ENCODE data around the gene CSAD.

The CSAD gene

DNA sequence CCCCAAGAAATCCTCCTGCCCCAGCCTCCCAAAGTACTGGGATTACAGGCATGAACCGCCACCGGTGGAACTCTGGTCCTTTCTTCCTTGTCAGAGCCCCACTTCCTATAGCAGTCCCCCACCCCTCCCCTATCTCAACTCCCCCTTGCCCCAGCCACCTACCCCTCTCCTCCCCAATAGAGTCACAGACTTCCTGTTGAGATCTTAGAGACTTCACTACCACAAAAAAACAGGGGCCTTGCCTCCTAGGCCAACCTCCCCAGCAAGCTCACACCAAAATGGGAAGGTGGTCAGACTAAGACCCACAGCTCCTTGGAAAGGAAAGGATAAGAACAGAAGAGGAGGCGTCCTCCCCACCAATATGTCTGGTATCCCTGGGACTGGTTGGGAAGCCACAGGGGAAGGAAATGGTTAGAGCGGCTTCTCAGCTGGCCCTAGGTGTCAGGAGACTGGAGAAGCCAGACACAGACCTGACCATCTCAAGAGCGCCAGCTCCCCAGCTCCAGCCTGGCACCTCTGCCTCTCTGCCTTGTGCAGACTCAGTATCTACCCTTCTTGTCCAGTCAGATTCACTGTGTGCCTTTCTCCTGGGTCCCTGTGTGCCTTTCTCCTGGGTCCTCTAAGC is 17.9 kb upstream of the CSAD start:
- DNase-seq, result no peak

DNA sequence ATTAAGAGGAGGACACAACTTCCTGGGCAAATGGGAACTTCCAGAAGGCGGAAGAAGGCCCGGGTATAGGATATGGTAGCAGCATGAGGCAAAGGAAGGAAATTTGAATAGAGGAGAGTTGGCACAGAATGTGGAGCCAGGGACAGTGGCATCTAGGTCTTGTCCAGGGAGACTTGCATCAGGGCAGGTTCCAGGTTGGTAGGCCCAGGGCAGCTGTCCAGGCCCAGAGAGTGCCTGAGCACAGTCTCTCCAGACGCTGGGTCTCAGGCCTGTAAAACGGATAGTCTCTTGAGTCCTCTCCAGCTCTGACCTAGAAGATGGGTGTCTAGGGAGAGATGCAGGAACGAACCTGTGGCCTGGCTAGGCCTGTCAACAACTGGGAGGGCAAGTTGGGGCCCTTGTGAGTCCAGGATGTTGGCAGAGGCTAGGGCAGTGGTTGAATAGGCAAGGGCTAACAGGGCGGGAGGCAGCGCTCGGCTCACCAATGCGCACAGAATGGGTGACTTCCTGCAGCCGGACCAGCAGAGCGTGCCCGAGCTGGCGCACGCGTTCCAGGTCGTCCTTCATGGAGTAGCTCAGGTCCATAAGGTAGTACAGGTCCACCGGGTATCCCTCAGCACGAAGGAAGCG is 16.4 kb upstream of the CSAD start:
- DNase-seq, result no peak

DNA sequence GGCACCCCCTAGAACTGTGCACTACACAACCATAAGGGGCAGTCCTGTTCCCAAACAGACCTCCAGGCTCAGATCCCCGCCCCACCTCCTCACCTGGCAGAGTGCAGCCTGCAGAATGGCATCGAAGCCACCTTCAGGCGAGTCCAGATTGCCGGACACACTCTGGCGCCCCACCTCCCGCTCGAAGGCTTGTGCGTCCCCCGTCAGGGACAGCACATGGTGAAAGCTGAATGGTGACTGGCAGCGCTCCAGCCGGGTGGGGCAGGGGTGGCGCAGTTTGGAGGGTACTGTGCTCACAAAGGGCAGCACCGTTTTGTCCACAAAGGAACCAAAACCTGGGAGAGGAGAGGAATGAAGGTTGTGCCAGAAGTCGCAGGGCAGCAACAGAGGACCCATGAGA is 15.8 kb upstream of the CSAD start:
- no peak for DNase-seq

DNA sequence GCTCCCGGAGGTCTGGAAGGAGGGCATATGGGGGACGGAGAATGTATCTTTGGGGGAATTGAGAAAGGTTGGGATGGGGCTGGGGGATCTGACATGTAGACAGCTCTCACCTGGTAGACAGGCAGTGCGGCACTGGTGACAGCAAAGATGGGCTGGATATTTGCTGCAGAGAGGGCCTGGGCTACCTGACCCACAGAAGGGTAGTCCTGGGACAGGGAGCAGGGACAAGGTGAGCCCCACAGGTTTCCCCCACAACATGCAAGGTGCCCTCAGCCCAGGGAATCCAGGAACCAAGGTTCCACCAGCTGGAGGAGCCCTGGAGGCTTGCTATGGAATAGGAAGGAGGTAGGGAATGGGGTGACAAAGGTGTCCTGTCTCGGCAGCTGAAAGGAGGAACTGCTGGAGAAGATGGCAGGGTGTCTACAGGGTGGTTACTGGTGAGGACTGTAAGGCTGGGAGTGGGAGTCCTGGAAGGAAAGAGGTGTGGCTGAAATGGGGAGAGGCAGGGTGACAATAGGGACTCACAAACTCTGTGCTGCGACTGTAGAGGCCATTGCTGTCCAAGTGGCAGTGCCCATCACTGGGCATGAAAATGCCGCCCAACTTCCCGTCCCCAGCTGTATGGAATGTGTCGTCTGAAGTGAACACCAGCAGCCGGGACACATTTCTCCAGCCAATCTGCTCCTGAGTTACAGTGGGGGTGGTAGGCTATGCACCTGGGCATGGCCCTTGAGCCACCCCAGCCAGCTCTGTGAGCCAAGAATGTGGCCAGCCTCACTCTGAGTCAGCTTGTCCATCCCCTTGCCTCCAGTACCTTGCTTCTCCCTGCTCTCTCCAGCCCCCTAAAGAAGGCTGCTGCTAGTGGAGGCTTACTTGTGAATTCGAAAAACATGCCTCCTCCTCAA is 15.0 kb upstream of the CSAD start:
- DNase-seq, result no peak

DNA sequence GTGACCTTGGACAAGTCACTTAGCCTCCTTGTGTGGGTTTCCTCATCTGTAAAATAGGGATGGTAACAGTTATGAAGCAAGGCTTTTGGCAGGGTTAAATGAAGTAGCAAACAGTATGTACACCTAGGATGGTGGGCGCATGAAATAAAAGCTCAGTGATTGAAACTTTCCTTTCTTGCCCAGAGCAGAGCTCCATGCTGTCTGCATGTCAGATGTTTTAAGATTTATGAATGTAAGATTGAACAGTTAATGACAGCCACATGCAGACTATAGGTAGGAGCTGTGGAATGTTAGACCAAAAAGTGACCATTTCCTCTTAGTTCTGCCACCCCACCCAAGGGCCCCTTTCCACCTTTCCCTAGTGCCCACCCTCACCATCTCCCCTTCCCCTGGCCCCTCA is 14.2 kb upstream of the CSAD start:
- DNase-seq, result no peak

DNA sequence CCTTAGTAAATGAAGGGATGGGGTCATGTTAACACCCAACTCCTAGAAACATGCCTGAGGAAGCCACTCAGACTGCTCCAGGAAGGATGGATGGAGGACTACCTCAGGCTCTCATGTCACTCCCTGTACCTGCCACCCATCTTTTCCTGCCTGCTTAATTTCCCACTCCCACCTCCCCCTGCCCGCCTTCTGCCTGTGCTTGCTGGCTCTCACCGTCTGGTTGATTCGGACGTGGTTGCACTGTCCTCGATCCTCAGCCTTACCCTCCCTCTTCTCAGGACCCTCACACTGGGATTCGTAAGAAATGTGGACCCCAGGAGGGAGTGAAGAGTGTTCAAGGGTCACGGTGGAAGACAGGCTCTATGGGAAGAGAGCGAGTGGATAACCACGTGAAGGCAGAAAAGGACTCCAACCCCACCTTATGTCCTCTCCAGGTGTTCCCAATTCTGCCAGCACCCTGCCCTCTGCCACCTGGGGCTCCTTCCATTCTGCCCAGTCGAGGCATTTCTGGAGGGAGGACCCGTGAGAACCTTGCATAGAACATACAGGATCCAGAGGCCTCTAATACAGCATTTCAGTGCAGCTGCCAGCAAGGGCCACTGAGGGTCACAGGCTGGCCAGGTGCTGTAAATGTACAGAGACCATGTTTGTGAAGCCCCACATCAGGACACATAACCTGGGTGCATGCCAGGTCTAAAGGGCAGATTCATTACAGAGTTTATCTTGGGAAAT is 13.4 kb upstream of the CSAD start:
- DNase-seq, result no peak

DNA sequence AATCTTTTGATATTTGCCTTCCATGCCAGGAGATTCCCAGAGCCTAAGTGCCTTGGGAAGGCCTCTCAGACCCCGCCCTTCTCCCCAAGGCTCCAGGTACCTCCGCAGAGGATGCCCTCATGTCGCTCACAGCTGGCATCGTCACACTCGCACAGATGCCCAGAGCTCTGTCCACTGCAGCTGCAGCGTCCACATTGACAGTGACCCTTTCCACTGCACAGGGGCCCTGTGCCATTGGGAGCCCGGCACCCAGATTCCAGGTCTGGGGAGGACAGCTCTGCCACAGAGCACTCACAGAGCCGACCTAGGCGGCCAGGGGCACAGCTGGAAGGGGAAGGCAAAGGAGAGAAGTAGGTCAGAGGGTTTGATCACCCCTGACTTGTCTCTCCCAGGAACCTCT is 12.3 kb upstream of the CSAD start:
- no peak for DNase-seq

DNA sequence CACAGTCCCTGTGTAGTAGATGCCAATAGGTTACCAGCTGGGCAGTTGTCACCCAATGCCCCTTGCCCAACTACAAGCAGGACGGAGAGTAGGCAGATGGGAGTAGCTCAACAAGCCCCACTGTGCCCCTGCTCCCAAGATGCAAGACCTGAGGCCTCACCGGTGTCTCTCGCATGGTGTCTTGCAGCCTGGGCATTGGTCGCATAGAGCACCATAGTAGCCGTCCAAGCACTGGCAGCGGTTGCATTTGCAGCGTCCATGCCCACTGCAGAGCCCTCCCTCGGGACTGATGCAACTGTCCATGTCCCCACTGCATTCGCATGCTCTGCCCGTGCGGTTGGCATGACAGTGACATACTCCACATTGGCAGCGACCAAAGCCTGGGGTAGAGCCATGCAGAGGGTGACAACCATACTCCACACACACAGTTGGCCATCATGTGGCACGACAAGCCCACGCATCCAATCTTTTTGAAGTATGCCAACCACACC is 11.9 kb upstream of the CSAD start:
- DNase-seq, result no peak

DNA sequence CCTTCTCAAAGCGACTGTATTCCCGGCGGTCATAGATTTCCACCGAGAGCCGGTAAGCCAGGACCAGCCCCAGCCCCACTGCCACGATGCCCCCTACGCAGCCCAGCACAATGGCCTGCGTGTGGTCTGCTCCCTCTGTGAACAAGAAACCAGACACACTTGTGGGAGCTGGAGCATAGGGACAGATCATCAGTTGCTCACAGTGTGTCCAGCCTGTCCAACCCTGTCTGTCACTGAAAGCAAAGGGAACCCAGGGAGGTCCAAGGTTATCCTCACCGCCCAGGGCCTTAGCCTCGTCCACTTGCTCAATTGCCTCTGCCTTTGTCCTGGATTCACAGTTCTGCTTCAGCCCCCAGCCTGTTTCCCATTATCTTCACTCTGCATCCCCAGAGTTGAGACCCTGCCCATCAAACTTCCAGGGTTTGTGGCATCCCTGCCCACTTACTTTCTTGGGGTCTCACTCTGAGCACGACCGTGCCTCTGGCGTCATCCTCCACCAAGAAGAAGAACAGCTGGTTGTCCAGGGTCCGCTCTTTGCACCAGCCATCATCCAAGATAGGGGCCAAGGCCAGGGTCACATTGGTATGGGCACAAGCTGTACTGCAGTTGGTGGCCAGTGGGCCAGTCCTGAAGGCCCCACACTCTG is 11.3 kb upstream of the CSAD start:
- no peak for DNase-seq

DNA sequence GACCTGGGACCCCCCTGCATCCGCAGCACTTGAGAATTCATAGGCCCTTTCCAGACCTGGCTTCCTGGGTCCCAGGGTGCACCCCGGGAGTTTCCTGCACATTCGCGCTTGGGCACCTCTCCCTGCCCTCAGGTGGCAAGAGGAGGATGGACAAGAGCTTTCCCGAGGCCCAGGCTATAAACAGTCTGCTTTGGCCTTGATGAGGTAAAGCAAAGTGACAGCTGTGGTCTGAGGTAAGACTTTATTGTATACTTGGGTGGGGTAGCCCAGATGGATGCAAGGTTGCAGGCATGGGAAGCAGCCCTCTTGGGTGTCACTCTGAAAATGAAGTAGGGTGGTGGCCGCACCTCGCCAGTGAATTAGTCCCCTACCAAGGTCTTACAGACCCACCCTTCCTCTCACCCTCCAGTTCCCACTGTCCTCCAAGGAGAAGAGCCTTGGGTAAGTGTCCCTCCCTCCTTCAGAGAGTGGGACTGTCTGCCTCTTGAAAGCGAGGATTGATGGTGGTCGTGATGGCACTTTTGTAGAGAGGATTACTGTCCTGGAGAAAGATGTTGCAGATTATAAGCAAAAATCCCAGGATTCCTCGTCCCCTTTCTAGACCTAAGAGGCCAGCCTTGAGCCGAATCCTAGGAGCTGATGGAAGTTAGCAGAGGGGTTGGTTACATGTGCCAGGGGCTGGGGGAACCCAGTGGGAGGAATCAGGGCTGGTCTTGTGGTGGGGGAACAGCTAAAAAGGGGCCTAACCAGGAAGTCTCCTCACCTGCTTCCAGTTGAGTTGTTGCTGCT is 10.6 kb upstream of the CSAD start:
- DNase-seq, result no peak

DNA sequence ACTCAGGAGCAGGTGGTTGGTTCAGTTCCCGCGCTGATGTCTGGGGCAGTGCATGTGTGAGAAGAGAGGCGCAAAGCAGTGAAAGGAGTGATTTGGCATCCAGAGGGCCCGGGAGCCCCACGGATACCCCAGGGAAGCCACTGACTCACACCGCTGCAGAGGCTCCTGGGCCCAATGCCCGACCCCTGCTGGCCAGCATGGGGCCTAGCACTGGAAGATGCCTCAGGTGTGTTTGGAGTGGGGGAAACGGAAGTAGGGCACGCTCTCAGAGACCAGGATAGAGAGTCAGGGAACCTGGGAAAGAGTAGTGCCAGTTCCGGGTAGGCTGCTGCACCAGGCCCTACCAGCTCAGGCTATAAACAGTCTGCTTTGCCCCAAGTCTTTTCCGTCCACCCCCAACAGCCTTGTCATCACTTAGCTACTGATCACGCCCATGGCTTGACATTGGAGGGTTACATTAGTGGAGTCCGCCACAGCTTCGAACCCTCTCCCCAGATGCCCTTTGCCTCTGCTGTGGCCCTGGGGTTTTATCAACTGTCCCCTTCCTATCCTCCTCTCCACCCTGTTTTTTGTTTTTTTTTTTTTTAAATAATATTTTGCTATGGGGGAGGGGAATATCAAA is 9.5 kb upstream of the CSAD start:
- peak; percentile 63 for DNase-seq

DNA sequence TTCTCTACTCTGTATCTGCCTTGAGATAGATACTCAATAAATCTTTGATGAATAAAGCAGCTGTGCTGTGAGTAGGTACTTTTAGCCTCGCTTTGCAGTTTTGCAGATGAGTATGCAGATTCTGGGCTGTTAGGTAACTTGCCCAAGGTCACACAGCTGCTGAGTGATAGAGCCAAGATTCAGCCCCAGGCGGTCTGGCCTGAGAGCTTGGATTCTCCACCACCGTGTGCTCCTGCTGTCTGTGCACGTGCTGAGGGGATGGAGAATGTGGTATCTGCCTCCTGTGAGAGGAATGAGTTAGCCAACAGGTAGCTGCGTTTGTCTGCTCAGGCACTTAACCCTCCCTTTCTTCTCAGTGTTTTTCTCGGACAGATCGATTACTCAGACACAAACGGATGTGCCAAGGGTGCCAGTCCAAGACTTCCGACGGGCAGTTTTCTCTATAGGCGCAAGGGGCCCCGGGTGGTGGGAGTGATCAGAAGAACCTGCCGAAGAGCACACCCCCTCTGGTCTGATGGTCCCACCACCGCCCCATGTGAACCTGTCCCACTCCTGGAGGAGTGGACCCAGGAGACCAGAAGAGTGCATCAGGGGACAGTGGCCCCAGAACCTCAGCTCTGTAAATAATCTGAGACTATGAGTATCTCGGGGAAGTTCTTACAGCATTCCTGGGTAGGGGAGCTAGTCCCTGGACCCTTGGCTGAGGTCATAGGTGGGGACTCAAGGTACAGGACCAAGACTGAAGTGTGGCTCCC is 6.6 kb upstream of the CSAD start:
- no peak for DNase-seq

DNA sequence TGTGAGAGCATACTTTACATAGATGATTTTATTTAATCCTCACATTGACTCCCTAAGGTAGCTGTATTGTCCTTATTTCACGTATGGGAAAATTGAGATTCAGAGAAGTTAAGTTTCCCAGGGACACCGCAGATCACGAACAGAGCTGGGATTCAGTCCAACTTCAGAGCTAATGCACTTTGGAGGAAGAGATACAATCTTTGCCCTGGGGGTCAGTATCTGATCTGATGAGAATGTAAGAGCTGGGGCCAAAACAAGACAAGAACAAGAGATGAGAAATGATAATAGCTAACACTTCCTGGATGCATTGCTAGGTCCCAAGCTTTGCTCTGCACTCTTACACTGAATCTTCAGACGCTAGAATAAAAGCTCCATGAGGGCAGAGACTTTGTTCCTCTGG is 6.0 kb upstream of the CSAD start:
- no peak for DNase-seq

DNA sequence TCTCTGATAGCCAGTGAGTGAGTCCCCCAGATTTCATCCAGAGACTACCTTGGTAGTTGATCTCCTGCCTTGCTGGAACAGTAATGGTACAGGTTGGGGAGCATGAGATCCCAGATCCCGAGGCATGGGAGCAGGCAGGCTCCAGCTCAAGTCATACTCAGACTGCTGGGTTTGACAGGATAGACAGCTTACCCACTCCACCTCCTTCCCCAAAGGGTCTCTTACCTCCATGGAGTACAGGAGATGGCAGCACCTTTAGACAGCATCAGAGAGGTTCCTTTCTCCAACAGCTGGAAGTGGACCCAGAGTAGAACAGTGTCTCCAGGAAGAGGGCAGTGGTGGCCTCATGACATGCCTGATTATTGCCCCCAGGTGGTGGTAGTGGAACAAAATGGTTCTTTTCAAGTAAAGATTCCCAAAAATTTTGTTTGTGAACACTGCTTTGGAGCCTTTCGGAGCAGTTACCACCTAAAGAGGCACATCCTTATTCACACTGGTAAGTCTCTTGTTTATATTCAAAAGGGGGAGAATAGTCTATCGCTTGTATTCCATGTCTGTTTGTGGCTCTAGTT is 4.9 kb upstream of the CSAD start:
- DNase-seq, result no peak

DNA sequence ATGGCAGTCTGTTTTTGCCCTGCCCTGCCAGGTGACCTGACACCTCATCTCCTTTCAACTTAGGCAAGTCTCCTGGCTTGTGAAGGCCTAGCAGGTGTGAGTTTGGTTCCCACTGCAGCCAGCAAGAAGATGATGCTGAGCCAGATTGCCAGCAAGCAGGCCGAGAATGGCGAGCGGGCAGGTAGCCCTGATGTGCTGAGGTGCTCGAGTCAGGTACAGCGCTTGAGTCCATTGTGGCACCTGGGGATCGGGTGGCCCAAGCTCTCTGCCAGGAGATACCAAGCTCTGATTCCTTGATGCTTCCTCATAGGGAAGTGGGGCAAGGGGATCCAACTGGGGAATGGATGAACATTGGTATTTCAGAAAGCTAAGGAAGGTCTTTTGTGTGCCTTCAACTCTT is 4.1 kb upstream of the CSAD start:
- no peak for DNase-seq

DNA sequence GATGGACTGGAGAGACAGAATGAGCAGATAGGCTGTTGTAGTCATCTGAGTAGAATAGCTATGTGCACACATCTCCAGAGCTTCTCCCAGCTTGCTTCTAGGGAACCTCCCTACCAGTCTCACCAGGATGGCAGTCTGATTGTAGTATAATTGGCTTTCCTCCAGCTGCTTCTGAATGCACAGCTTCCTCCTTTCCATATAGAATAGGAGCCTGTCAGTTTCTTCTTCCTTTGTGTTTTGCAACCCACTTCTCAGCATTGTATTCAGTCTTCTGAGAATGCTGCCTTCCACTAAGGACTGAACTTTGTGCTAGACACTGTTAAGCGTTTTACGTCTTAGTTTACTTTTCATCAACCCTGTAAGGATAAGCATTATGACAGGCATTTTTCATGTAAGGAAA is 2.2 kb upstream of the CSAD start:
- no peak for DNase-seq

DNA sequence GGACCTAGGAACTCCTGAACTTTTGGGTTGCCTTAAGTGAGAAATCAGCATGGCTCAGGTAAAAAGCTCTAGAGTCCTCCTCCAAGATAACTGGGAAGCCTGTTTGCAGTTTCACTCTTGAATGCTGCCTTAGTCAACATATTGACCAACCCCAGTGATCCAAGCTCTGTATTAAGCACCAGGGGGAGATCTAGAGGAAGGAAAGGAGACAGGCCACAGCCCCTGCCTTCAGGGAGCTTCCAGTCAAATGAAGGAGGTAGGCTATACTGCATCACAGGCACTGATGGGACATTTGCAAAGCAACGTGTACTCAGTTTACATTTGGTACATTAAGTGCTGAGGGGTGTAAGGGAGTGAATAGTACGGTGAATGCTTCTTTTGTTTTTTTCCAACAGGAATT is 1.2 kb upstream of the CSAD start:
- DNase-seq, result no peak

DNA sequence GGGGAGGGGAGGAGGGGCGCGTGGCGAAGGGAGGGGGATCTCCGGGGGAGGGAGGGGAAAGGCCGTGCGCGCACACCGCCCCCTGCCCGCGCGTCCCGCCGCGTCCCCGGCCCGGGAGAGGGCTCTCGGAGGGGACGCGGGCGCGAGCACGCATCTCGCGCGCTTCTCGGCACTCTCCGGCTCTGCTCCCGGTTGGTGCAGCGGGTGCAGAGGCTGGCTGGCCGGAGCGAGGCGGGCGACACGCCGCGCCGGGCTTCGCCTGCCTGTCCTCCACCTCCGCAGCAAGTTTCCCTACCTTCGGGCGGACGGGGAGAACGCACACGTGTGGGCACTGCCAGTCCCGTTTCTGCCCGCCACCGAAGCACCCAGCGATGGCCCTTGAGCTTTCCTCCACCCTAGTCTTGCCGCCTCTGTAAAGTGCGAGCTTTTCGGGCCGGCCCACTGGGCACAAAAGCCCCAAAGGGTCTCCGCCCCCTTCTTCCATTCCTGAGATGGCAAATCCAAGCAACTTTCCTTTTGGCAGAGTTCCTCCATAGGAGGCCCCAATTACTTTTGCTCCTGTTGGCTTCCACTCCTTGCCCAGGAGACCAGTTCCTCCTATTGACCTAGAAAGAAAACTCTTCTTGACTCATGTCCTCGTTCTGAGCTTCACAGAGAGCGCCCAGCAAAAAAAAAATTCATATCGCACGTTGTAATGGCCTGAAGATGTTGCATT is 363 bp upstream of the CSAD start:
- peak; percentile 89 for DNase-seq

DNA sequence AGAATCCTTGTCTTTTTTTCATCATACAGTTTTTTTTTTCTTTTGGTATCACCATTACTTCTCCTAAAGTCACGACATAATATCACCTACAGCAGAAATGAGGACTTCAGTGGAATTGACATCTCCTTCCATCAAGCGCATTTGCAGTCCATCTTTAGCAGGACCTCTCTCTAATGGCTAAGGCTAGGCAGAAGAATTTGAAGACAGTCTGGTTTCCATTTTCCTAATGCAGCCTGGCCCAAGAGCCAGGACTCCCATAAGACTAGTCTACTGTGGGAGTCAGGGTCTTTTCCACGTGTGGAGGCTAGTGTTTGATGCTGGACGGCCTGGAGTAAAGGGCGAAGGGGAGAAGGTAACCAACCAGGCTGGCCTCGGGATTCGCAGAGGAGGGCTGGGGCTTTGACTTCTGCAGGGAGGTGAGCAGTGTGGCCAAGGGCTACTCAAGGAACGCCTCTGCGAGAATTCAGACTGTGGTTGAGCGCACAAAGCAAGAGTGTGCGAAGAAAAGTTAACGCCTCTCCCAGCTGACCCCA is 972 bp downstream of the CSAD start:
- DNase-seq, result no peak

All from right forelimb (tissue), 1 donor.